Measurements from ENCODE around the gene KIF21B.
"Not testable (repeated sequence)": the region's sequence is repeated elsewhere in the genome, so short reads cannot be mapped to it uniquely, and the experiment has no call there.

GRCh38 chr1:200962151-200962550, 61.4 kb downstream of the KIF21B start:
- not testable (repeated sequence) for TF ChIP-seq CTCF (IDR thresholded peaks at IDR 0.05; ENCODE audit: borderline replicate concordance, extremely low read depth, low read length, poor library complexity, severe bottlenecking); EZH2 (IDR thresholded peaks at IDR 0.05; ENCODE audit: borderline replicate concordance, low read depth, low read length, severe bottlenecking)

Data from DND-41 (cell line).